GM18870 (cell line): Measurements from ENCODE around the gene PHAF1.

ENCODE experiments used
- ATAC-seq: cut with Tn5 transposase; IDR thresholded peaks from one replicate; pipeline ENCODE4 v1.9.1; 2021; ENCODE audit warnings: moderate library complexity; ENCODE audit not compliant: unreplicated experiment

PHAF1 gene

DNA sequence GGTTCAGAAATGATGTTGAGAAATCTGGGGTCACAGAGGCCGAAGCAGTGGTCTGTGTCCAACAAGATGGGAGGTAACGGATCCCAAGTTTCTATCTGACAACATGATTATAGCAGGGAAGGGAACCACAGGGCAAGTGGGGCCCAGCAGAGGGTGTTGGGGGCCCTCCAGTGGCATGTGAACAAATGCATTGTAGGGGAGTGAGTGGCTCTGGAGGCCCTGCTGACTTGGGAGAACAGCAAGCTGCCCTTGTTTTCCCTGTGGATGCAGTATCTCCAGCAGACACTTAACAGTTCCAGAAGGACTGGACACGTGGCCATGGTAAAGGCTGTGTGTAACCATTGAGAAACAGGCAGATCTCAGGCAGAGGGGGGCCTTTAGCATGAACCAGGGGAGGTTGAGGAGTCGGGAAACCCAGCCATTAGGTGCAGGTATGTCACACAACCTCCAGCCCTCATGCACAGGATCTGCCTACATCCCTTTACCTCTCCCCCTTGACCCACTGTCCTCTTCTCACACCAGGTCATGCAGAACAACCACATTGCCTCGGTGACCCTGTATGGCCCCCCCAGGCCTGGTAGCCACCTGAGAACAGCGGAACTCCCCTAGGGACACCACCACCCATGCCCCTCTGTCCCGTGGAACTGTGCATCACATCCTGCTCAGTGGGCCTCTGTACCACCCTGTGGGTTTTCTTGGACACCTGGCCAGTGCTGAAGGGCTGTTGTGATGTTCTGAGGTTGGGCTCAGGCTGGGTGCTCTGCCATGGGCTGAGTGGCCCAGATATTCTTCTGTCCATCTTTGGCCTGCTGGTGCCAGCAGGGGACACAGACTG is 37.0 kb downstream of the PHAF1 start:
- ATAC-seq, result no peak

DNA sequence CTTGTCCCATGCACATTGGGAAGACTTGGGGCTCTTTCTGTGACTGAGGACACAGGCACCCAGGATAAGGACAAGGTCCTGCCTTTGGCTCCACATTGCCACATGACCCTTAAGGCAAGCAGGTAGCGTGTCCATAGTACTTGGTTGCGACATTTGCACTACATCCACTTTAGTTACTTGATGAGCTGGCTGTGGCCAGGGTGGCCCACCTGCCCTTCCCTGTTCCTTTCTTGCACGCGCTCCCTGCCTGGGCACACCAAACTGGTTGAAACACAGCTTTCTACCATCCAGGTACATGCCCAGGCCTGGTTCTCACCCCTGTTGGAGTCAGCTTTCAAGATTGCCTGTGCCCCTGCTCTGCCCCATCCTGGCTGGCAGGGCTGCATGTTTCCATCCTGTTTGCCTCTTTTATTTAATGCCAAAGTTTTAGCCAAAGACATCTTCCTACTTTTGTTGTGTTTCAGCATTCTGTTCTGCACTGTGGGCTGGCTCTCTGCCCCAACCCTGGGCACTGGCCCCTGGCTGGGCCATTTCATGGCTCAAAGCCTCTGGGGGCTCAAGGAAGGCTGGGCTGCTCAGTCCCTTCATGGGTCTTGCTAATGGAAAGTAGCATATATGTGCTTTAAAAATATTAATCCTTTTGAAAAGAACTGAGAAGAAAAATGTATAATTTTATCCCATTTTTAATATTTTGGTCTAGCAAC is 37.8 kb downstream of the PHAF1 start:
- ATAC-seq, result no peak

DNA sequence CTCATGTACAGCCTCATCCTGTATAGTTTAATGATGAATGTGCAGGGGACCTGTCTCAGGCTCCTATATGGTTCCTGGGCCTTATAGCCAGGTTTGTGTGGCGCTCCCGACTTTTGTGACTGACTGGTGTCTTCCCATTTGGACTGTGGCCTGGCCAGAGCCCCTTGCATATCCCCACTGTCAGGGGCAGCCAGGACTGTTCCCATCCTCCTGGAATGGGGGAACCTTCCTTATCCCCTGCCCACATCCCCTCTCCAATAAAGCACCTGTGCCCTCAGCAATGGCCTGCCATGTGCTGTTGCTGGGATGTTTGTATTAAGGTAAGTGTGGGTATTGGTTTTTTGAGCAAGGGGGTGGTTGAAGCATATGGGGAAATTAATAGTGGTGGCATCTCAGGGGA is 38.5 kb downstream of the PHAF1 start:
- ATAC-seq, result no peak

DNA sequence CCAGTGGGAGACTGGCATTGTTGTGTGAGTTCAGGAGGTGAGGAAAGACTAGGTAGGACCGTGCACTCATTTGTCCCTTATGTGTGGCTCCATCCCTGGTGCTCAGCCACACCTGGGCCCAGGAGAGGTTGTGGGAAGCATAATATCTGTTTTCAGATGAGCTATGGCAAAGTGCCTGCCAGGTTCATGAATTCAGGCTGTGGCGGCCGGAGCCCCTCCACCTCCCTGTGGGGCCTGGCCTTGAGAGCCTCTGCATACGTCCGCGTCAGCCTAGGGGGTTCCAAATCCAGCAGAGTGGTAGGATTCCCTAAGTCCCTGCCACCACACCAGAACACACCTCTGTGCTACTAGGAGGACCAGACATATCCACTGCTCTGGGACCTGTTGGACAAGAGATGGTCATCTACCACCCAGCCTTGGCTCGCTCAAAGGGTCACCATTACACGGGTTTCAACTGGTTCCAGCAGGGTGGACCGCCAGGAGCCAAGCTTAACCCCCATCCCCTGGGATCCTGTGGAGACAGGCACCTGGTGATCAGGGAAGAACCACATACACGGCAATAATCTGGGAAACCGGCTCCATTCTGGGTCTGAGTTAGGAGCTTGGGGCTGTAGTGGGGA is 39.0 kb downstream of the PHAF1 start:
- ATAC-seq, result no peak

DNA sequence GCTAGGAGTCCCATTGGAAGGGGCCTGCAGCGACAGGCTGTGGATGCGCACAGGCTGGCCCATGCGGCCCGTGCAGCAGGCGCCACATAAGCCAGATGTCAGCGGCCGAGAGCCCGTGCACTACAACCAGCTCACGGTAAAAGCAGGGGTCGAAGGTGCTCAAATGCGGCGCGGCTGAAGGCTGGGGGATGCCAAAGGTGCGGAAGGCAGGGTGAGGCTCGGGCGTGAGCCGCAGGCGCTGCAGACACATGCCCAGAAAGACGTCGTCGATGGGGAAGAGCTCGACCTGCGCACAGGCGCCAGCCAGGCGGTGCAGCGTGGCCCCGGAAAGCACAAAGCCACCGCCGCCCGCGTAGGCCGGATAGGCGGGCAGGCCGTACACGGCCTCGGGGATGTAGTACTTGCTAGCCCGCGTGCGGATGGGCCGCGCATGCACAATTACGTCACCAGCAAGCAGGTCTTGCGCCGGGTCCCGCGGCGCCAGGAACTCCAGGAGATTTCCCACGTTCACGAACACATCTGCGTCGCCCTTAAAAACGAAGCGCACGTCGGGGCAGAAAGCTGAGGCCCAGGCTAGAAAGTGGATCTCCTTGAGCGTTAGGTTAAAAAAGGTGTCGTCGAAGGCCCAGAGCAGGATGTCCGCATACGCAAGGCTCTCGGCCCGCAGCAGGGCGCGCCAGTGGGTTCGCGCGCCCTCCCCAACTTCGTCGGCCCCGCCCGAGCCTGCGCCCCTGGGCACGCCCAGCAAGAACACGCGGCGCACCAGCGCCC is 39.7 kb downstream of the PHAF1 start:
- ATAC-seq, result no peak

DNA sequence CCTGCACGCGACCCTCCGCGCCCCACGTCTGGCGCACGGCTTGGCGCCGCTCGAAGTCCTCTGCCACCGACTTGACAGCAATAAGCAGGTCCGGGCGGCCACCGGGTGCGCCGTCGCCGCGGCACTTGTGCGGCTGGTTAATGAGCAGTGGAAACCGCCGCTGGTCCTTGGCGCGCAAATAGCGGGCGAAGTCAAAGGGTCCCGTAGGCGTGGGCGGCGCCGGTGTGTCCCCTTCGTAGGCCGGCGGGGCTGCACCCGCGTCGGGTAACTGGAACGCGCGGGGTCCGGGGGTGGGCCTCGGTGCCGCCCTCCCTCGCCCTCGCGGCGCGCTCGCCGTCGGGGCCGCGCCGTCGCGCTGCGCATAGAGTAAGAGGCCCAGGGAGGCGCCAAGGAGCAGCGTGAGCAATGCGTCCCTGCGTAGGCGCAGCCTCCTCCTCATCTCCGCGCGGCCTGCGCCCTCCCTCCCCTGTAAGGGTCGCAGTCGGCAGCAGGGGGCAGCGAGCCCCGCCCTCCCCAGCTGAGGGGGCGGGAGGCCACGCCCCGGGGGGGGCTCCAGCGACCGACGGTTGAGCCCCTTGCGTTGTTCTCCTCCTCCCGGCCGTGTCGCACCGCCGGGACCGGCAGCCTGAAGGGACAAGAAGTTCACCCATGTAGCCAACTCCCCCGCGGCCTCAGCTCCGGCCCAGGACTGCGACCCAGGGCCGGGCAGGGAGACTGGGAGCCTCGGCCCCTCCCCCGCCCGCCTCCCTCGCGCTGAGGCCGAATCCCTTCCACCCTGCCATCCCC is 40.5 kb downstream of the PHAF1 start:
- ATAC-seq, result peak; percentile 23

DNA sequence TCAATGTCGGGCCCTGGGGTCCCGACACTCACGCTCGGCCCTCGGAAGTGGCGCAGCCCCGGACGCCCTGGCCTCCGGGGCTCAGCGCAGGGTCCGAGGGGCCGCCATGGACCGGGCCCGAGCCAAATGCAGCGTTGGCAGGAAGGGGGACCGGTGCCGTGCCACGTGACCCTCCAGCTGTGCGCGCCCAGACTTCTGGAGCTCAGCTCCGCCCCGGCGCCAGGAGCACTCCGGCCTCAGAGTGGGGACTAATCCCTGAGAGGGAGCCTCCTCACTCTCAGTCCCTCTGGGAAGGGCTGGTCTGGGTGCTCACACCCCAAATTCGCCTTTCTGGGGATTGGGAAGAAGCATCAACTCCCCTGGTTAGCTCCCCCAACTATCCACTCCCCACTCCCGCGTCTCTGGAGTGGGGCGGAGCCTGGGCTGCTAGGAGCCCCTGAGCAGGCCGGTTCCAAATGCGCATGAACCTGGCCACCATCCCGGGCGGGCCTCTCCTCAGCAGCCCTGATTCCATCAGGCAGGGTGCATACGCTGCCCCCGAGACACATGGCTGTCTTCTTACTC is 41.2 kb downstream of the PHAF1 start, which contains the start of gene B3GNT9:
B3GNT9 (minus strand) TSS at position 166 of the 564 bp plus-strand sequence. CDS start 513 bp downstream, outside the sequence.
- ATAC-seq, result peak; percentile 40

DNA sequence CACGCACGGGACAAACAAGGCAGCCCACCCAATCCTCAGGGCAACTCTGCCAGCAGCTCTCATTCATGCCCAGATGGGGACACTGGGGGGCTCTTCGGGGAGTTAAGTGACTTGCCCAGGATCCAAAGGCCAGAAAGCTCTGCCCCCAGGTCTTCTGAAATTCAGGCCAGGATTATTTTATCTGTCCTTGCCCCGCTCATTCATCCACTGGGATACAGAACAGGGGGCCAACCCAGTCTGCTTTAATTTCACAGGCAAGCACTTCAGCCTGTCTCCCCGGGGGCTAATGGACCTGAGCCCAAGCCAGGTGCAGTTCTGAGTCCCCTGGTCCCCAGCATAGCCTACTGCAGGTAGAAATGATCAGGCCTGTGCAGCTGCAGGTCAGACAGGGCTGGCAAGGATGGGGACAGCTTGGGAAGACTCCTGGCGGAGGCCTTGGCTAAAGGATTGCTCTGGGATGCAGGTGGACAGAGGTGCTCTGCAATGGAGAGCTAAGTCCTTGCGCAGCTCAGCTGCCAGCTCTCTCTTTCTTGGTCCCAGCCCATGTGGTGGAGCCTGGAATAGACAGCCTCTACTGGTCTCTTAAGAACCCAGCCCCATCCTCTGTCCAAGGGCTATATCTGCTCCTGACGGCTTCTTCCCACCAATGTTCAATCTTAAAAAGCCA is 41.8 kb downstream of the PHAF1 start:
- ATAC-seq, result no peak

DNA sequence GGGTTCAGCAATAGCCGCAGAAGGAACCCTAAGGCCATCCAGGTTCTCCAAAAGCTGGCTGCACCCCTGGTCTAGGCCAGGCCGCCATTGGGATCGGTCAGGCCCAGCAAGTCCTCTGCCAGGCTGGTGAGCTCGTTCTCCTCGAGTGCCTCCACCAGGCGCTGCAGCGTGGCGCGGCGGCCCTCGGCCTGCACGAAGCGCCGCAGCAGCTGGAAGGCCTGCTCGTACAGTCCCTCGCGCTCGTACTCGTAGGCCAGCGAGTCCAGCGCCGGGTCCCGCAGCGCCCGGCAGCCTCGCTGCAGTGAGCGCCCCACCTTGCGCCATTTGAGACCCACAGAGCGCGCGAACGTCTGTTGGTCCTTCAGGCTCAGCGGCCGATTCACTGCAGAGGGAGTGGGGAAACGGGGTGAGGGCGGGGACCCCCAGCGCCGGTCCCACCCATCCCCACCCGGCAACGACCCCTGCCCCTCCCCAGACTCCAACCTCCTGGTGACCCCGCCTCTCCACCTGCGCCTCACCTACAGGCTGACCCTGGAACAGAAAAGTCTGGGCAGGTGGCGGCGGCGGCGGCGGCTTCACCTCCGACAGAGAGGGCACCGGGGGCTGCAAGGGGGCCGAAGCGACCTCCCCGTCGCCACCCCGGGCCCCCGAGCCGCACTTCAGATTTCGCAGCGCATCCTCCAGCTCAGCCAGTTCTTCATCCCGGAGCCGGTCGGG is 45.0 kb downstream of the PHAF1 start:
- ATAC-seq, result no peak

DNA sequence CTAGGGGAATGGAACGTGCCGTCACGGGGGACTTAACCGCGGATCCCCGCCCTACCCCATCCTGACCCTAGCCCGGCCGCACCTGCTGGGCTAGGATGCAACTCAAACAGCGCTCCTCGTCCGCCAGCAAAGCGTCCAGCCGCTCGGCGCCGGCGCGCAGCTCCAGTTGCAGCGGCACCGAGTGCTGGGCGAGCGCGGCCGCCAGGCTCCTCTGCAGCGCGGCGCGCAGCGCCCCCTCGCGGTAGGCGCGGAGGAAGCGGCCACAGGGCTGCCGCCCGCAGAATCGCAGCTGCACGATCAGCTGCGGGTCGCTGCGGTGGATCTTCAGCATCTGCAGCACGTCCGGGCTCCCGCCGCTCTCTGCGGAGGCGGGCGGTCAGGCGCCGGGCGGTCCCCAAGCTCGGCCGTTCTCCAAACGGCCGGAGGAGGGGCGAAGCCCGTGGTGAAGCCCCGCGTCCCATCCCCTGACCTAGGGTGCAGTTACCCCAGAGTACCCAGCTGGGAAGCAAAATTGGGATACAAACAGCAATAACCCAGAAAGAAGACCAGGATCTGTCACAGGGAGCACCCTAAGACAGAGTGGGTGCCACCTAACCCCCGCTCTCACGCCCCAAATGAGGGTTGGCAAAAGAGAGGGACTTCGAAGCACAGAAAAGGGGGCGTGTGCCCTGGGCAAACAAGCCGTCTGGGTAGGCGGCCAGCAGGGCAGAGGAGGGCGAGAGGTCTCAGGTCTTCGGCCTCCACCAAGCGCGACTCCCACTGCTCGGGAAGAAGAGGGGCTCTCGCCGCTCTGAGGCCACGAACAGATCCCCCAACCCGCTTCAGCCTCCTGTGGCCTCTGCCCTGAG is 45.8 kb downstream of the PHAF1 start:
- no peak for ATAC-seq

DNA sequence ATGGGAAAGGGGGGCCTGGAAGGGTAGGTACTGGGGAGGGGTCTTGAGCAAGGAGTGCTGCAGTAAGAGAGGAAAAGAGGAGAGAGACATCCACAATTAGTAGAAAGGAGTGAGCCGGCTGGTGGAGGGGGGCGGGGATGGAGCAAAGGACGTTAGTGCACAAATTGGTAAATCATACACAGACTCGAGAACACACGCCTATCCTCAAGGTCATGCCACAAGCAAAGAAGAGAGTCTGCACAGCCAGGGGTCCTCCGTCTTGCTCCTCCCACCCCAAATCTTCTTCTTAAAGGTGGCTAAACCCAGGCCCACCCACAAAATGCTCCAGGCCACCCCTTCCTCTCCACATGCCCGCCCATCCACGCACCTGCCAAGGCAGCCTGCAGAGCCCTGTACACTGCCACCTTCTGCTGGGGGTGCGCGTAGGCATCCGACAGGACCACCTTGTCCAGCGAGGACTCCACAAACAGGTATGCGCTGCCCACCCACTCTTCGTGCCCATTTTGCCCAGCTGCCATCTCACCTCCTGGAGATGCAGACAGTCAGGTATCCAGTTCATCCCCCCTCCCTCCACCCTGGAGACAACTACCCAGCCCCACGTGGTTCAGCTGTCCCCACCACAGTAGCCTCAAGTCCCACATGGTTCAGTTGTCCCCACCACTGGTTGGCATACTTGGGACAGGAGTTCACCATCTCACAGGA is 46.6 kb downstream of the PHAF1 start:
- ATAC-seq, result no peak

DNA sequence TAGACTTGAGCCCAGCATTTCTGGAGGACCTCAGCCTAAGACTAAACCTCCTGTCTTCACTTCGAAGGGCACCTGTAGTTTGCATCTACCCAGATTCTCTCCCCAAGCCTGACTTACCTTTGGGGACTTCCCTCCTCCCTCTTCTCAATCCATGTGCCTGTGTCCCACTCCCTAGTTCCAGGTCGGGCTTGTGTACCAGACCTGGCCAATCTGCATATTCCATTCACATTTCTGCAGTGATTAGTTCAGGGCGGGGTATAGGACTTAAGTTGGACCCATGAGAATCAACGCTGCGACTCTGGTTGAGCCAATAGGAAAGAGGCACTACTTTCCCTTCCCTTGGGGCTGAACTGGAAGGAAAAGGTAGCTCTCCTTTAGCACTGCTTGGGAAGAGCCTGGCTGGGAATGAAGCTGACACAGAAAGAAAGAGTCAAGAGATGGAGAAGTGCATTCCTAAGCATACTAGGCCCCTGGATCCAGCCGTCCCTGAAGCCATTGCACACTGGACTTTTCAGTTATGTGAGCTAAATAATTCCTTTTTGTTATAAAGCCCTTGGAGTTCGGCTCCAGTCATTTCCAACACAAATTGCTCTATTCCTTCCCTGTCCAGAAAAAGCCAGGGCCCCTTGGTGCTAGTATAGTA is 47.5 kb downstream of the PHAF1 start:
- ATAC-seq, result no peak

DNA sequence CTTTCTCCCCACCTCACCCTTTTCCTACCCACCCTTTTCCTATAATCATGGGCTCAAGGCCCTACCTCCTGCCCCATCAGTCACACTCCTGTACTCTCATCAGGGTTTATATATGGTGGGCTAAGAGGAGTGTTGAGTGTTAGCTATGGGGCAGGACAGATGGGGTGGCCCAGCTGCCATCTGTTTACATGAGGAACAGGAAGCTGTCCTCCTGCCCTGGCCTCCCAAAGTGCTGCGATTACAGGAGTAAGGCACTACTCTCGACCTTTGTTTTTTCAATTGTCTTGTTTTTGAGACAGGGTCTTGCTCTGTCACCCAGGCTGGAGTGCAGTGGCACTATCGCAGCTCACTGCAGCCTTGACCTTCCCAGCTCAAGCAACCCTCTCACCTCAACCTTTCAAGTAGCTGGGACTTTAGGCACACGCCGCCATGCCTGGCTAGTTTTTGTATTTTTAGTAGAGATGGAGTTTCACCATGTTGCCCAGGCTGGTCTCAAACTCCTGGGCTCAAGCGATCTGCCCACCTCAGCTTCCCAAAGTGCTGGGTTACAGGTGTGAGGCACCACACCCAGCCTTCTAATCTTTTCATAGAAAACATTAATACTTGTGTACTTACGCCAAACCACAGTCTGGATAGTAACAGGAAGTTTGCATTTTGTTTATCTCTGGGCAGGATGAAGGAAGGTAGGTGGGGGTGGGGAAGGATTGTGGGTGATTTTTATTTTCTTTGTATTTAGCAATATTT is 48.3 kb downstream of the PHAF1 start:
- ATAC-seq, result no peak

DNA sequence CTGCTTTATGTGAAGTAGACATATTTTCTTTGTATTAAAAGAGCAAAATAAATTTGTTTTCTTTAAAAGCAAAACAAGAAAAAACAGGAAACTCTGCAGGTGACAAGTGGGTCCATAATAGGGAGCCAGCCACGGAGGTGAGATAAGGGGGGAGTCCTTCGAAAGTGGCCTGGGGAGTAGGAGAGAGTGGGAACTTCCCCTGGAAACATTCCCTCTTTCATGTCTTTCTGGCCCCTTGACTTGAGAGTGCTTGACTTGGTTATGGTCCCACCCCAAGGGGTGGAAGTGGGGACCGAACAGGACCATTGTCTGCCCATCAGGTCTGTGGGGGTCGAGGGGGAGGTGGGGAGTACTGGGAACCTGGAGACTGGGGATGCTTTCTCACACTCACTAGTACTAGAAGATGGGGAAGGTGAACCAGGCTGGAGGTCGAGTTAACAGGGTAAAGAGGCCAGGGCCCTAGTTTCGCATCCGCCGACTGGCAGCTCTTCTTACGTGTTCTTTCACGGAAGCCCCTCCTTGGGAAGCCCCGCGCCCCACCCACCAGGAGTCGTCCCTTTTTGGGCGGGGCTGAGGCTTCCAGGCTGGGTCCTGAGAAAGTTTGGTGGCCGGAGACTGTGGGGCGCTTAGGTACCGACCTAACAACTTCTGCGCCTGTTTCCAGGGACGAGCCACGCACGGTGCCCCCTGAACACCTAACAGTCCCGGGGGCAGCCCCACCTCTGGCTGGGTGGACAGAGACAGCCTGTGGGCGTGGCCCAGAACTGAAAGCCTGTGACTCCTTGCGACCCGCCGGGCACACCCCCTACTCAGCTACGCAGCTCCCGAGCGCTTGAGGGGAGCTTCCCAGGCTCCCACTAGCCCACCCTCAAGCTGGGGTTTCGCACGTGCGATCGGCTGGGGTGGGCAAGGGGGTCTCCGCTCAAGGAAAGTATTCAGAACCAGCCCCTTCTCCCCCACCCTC is 49.2 kb downstream of the PHAF1 start:
- ATAC-seq, result peak; percentile 38

DNA sequence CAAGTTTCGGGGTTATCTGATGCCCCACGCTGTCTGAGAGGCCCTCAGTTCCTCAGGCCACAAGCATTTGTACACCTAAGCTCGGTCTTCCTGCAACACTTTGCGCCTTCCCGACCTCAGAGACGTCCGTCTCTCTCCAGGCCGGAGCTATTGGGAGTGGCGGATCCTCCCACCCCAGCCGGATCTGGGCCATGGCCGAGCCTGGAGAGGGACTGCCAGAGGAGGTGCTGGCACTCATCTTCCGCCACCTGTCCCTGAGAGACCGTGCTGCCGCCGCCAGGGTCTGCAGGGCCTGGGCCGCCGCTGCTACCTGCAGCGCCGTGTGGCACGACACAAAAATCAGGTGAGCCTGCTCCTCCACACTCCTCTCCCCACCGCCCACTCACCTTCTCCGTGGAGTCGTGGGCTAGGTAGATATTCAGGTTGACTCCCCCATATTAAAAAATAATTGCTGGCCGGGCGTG is 51.9 kb downstream of the PHAF1 start:
- ATAC-seq, result no peak
